IMR-90 (cell line): ENCODE measurements around the gene METTL17.
"Not testable (repeated sequence)": the region's sequence is repeated elsewhere in the genome, so short reads cannot be mapped to it uniquely, and the experiment has no call there.

Source experiments
- TF ChIP-seq, protein P1 (sequence below): conservative IDR thresholded peaks from 2 replicates; pipeline ENCODE4 v1.5.1; 2012; ENCODE audit warnings: mild to moderate bottlenecking, low read depth, low read length, improper control_type of control experiment
- TF ChIP-seq, protein P2 (sequence below): fragments of 150-350 bp; IDR thresholded peaks from 2 replicates; pipeline ENCODE4 v1.6.1; 2016; ENCODE audit warnings: low read depth, mild to moderate bottlenecking, low read length, moderate library complexity, borderline replicate concordance

DNA sequence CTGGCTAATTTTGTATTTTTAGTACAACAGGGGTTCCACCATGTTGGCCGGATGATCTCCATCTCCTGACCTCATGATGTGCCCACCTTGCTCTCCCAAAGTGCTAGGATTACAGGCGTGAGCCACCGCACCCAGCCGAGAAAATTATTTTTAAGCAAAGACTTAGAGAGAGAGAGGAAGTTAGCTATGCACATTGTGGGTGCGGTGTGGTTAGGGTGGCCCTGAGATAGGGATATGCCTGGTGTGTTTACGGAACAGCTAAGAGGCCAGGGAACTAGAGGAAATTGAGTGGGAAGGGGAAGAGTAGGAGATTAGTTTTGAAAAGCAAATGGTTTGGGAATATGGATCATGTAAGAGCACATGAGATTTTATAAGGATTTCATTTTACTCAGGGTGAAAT lies 44.6 kb upstream of the METTL17 start:
- TF ChIP-seq, protein P1, sequence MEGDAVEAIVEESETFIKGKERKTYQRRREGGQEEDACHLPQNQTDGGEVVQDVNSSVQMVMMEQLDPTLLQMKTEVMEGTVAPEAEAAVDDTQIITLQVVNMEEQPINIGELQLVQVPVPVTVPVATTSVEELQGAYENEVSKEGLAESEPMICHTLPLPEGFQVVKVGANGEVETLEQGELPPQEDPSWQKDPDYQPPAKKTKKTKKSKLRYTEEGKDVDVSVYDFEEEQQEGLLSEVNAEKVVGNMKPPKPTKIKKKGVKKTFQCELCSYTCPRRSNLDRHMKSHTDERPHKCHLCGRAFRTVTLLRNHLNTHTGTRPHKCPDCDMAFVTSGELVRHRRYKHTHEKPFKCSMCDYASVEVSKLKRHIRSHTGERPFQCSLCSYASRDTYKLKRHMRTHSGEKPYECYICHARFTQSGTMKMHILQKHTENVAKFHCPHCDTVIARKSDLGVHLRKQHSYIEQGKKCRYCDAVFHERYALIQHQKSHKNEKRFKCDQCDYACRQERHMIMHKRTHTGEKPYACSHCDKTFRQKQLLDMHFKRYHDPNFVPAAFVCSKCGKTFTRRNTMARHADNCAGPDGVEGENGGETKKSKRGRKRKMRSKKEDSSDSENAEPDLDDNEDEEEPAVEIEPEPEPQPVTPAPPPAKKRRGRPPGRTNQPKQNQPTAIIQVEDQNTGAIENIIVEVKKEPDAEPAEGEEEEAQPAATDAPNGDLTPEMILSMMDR: not testable (repeated sequence)
- TF ChIP-seq, protein P2, sequence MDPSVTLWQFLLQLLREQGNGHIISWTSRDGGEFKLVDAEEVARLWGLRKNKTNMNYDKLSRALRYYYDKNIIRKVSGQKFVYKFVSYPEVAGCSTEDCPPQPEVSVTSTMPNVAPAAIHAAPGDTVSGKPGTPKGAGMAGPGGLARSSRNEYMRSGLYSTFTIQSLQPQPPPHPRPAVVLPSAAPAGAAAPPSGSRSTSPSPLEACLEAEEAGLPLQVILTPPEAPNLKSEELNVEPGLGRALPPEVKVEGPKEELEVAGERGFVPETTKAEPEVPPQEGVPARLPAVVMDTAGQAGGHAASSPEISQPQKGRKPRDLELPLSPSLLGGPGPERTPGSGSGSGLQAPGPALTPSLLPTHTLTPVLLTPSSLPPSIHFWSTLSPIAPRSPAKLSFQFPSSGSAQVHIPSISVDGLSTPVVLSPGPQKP: not testable (repeated sequence)
